ENCODE results near the gene SPDEF. TPM values are rescaled to one million over a fixed set of nuclear protein-coding genes. Genes with fewer than 3 reads are reported as not detected.
A peak's percentile ranks its signal among the peaks of the same experiment; 100 is the strongest.

Gene SPDEF
- total RNA-seq, 4 donors from 2014 or later, result 9.0 to 57.3 (median 31.5) TPM

GRCh38 chr6:34540222-34540621, 15.9 kb downstream of the SPDEF start:
- Histone ChIP-seq H3K27ac (no peak overlapping the region), H3K36me3 (no peaks in the 10 kb centered on the region), H3K9me3 (no peaks in the 10 kb centered on the region), H3K4me3 (no peak overlapping the region), H3K4me1 (peaks cover 6 to 27% (median 22%) of the 10 kb centered on the region in 4 donors), H3K27me3 (no peaks in the 10 kb centered on the region)
- in situ Hi-C loops (cut with MboI; ENCODE audit: low pct_ligation_motif_present in 1 of 4, low pct_unique_long_range_greater_than_20kb in 1 of 4, low sequenced_read_pairs in 3 of 4), result no loop called here
- no peak for TF ChIP-seq POLR2AphosphoS5 (IDR thresholded peaks at IDR 0.05)
- no peak for TF ChIP-seq CTCF (IDR thresholded peaks at IDR 0.05)
- no peak for TF ChIP-seq EP300 (IDR thresholded peaks at IDR 0.05; ENCODE audit: low read depth)
- no peak for TF ChIP-seq POLR2A (IDR thresholded peaks at IDR 0.05)
- no peak for DNase-seq
- intact Hi-C loops (cut with DNase I; ENCODE audit: low total_unique reads), result no loop called here
- 74 to 76% methylated on average over 3 to 5 of the region's 5 CpGs for WGBS, 2 donors (ENCODE audit: low coverage in 1 of 2)

- H3K9me3 ChIP-seq, result no peaks in the 10 kb centered on the region
- intact Hi-C loops (cut with DNase I; ENCODE audit: low total_unique reads), result no loop called here
- H3K36me3 ChIP-seq, result no peaks in the 10 kb centered on the region
- no peak overlapping the region for H3K4me3 ChIP-seq
- 20 to 89% methylated on average over 1 to 10 of the region's 14 CpGs for WGBS, 2 donors (ENCODE audit: low coverage in 1 of 2)
- H3K27me3 ChIP-seq, result no peaks in the 10 kb centered on the region
- DNase-seq, result no peak
- no peak overlapping the region for H3K27ac ChIP-seq
- in situ Hi-C loops (cut with MboI; ENCODE audit: low pct_ligation_motif_present in 1 of 4, low pct_unique_long_range_greater_than_20kb in 1 of 4, low sequenced_read_pairs in 3 of 4), result no loop called here
- TF ChIP-seq POLR2AphosphoS5 (IDR thresholded peaks at IDR 0.05) (no peak), CTCF (IDR thresholded peaks at IDR 0.05) (no peak), POLR2A (IDR thresholded peaks at IDR 0.05) (no peak), EP300 (IDR thresholded peaks at IDR 0.05; ENCODE audit: low read depth) (no peak)
- H3K4me1 ChIP-seq, result peaks cover 6 to 32% (median 23%) of the 10 kb centered on the region in 4 donors
These were observed 16.9 kb downstream of the SPDEF start for GRCh38 chr6:34539181-34539580.

GRCh38 chr6:34538581-34538980, 17.5 kb downstream of the SPDEF start:
- DNase-seq, result no peak
- TF ChIP-seq EP300 (IDR thresholded peaks at IDR 0.05; ENCODE audit: low read depth) (no peak), CTCF (IDR thresholded peaks at IDR 0.05) (no peak), POLR2A (IDR thresholded peaks at IDR 0.05) (no peak)
- Histone ChIP-seq H3K4me1 (peaks cover 6 to 32% (median 23%) of the 10 kb centered on the region in 4 donors), H3K36me3 (no peaks in the 10 kb centered on the region), H3K4me3 (no peak overlapping the region), H3K9me3 (no peaks in the 10 kb centered on the region), H3K27ac (no peak overlapping the region), H3K27me3 (no peaks in the 10 kb centered on the region)
- WGBS, 2 donors (ENCODE audit: low coverage in 1 of 2), result 20 to 72% methylated on average over 1 to 6 of the region's 6 CpGs
- in situ Hi-C loops (cut with MboI; ENCODE audit: low pct_ligation_motif_present in 1 of 4, low pct_unique_long_range_greater_than_20kb in 1 of 4, low sequenced_read_pairs in 3 of 4) (no loop called here), intact Hi-C loops (cut with DNase I; ENCODE audit: low total_unique reads) (no loop called here)

- no peaks in the 10 kb centered on the region for H3K36me3 ChIP-seq
- H3K27ac ChIP-seq, result peak overlapping the region in 1 of 4 donors; percentile 84
- H3K4me1 ChIP-seq, result peaks cover 6 to 32% (median 23%) of the 10 kb centered on the region in 4 donors
- TF ChIP-seq EP300 (IDR thresholded peaks at IDR 0.05; ENCODE audit: low read depth) (no peak), CTCF (IDR thresholded peaks at IDR 0.05) (no peak), POLR2A (IDR thresholded peaks at IDR 0.05) (no peak)
- in situ Hi-C loops (cut with MboI; ENCODE audit: low pct_ligation_motif_present in 1 of 4, low pct_unique_long_range_greater_than_20kb in 1 of 4, low sequenced_read_pairs in 3 of 4) (no loop called here), intact Hi-C loops (cut with DNase I; ENCODE audit: low total_unique reads) (no loop called here)
- no peak for DNase-seq
- H3K27me3 ChIP-seq, result no peaks in the 10 kb centered on the region
- H3K4me3 ChIP-seq, result no peak overlapping the region
- no peaks in the 10 kb centered on the region for H3K9me3 ChIP-seq
- 40 to 91% methylated on average over 1 to 18 of the region's 19 CpGs for WGBS, 2 donors (ENCODE audit: low coverage in 1 of 2)
These were observed 18.1 kb downstream of the SPDEF start for GRCh38 chr6:34537922-34538550.
